ENCODE measurements around the gene IFNB1. TPM values are rescaled to one million over a fixed set of nuclear protein-coding genes. Genes with fewer than 3 reads are reported as not detected.

IFNB1 gene
- total RNA-seq: not detected

- TF ChIP-seq, protein P1, sequence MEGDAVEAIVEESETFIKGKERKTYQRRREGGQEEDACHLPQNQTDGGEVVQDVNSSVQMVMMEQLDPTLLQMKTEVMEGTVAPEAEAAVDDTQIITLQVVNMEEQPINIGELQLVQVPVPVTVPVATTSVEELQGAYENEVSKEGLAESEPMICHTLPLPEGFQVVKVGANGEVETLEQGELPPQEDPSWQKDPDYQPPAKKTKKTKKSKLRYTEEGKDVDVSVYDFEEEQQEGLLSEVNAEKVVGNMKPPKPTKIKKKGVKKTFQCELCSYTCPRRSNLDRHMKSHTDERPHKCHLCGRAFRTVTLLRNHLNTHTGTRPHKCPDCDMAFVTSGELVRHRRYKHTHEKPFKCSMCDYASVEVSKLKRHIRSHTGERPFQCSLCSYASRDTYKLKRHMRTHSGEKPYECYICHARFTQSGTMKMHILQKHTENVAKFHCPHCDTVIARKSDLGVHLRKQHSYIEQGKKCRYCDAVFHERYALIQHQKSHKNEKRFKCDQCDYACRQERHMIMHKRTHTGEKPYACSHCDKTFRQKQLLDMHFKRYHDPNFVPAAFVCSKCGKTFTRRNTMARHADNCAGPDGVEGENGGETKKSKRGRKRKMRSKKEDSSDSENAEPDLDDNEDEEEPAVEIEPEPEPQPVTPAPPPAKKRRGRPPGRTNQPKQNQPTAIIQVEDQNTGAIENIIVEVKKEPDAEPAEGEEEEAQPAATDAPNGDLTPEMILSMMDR (IDR thresholded peaks at IDR 0.05; ENCODE audit: low read depth): no peak
These were observed at the start of gene IFNB1 for GRCh38 chr9:21077781-21078180. IFNB1 (minus strand) TSS chr9:21077942; CDS start chr9:21077869, 73 bp downstream.

DNA sequence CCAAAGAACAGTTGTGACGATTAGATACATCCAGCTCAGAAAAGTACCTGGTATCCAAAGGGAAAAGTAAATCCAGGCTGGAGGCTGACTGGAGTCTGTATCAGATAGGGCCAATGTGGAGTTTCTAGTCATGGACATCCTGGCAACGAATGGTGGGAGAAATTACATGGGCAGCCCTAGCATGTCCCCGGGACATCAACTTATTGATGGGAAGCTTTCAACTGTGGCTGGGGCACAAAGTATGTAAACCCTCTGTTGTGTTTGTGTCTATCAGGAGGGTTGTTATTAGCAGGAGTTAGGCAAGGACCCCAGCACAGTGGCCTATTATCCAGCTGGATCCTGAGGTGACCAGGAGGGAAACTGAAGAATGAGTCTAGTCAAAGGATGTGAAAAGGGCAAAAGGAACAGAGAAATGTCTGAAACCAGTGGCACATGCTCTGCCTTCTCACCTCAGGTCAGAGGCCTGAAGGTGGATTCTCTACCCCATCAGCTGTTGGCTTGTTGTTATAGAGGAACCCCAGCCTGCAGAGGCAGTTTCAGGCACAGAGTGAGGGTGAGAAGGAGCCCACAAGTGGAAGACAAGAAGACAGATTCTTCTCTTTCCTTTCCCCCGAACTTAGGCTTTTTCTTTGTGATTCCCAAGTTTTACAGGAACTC, 44.0 kb upstream of the IFNB1 start:
- TF ChIP-seq, protein P1 (IDR thresholded peaks at IDR 0.05; ENCODE audit: low read depth): no peak

DNA sequence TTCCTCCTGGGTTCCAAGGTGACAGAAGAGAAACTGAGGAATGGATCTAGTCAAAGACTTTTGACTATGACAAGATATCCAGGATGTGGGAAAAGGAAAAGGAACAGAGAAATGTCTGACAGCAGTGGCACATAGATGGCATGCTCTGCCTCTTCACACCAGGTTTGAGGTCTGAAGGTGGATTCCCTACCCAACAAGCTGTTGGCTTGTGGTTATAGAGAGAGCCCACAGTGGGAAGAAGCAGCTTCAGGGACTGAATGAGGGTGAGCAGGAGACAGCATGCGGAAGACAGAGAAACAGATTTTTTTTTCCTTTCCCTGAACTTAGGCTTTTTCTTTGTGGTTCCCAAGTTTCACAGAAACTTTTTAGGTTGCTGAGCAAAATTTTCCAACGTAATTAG, 43.3 kb upstream of the IFNB1 start:
- TF ChIP-seq, protein P1 (IDR thresholded peaks at IDR 0.05; ENCODE audit: low read depth): no peak

DNA sequence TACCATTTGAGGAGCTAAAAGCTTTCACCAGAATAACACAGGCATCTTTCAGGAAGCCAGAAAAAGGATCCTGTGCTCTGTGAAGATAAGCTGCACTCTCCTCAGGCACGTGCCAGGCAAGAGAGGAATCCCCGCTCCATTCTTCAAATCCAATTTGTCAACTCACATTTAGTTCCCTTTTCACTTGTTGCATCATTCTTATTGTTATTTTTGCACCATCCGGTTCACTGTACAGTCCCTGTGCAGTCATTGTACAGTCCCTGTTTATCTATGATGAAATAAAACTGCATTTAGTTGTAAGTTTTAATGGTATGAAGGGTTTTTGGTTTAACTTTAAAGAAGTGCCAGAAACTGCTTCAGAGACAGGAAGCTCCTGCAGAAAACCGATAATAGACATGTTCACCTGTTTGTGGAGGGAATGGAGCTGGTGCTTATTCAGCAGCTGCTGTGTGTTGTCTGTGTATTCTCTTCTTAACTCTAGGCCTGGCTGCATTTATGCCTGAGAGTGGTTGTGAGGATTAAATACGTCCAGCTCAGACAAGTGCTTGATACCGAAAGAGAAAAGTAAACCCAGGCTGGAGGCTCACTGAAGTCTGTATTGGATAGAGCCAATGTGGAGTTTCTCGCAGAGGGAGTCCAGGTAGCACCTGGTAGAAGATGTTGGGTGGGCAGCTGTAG, 41.5 kb upstream of the IFNB1 start:
- TF ChIP-seq, protein P1 (IDR thresholded peaks at IDR 0.05; ENCODE audit: low read depth): no peak

GRCh38 chr9:21114311-21114710, 36.6 kb upstream of the IFNB1 start:
- TF ChIP-seq, protein P1 (IDR thresholded peaks at IDR 0.05; ENCODE audit: low read depth): no peak

GRCh38 chr9:21110708-21111576, 33.2 kb upstream of the IFNB1 start:
- TF ChIP-seq, protein P1 (IDR thresholded peaks at IDR 0.05; ENCODE audit: low read depth): no peak

DNA sequence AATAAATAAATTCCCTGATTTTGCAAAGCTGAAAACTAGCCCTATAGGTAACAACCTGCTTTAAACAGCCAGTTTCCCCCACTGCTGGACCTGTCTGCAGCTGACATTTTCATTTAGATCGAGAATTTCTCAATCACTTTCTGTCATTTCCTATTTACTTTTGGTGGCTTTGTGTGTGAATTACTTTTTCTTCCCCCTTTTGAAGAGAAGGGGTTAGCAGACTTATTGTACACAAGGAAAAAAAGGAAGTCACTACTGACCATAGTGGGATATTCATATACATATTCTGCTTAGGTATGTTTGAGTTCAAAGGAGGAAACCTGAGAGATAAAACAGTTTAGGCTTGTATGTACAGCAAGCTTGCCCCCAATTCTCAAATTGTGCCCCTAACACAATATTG, 27.0 kb upstream of the IFNB1 start:
- TF ChIP-seq, protein P1 (IDR thresholded peaks at IDR 0.05; ENCODE audit: low read depth): no peak

Measured in subcutaneous adipose tissue (tissue), 4 donors.